ENCODE measurements around the gene YY1AP1.
A peak's percentile ranks its signal among the peaks of the same experiment; 100 is the strongest.
"Not testable (repeated sequence)": the region's sequence is repeated elsewhere in the genome, so short reads cannot be mapped to it uniquely, and the experiment has no call there.

The YY1AP1 gene

GRCh38 chr1:155645648-155646047 is 42.9 kb downstream of the YY1AP1 start:
- DNase-seq (ENCODE audit: low spot score) = no peak

GRCh38 chr1:155645034-155645598 is 43.5 kb downstream of the YY1AP1 start:
- DNase-seq (ENCODE audit: low spot score) = no peak

- DNase-seq (ENCODE audit: low spot score) = no peak
These were observed 45.3 kb downstream of the YY1AP1 start for GRCh38 chr1:155643230-155643629.

- not testable (repeated sequence) for DNase-seq (ENCODE audit: low spot score)
These were observed 45.9 kb downstream of the YY1AP1 start for GRCh38 chr1:155642559-155643180.

- no peak for DNase-seq (ENCODE audit: low spot score)
These were observed 48.2 kb downstream of the YY1AP1 start for GRCh38 chr1:155640367-155640766.

- DNase-seq (ENCODE audit: low spot score) = no peak
These were observed 52.0 kb downstream of the YY1AP1 start for GRCh38 chr1:155636397-155637153.

- not testable (repeated sequence) for DNase-seq (ENCODE audit: low spot score)
These were observed 62.1 kb downstream of the YY1AP1 start for GRCh38 chr1:155626428-155626827.

- no peak for DNase-seq (ENCODE audit: low spot score)
These were observed 65.2 kb downstream of the YY1AP1 start for GRCh38 chr1:155623357-155623756.

- DNase-seq (ENCODE audit: low spot score) = no peak
These were observed 66.4 kb downstream of the YY1AP1 start for GRCh38 chr1:155622191-155622590.

GRCh38 chr1:155613226-155613625 is 75.3 kb downstream of the YY1AP1 start:
- not testable (repeated sequence) for DNase-seq (ENCODE audit: low spot score)

- not testable (repeated sequence) for DNase-seq (ENCODE audit: low spot score)
These were observed 78.3 kb downstream of the YY1AP1 start for GRCh38 chr1:155610257-155610647.

GRCh38 chr1:155609515-155610256 is 78.9 kb downstream of the YY1AP1 start, which contains the start of gene MSTO1:
Gene MSTO1 (plus strand): TSS chr1:155610218. CDS start chr1:155610249, 31 bp downstream.
- DNase-seq (ENCODE audit: low spot score) = peak; percentile 96
